Activated CD4-positive, alpha-beta memory T cell treated with anti-CD3 and anti-CD28 coated beads, Interleukin-2, amount 10 ng/mL, durations not matched to agents 7 days and 5 days (primary cell): Measurements from ENCODE around the gene PROK2. TPM values are rescaled to one million over a fixed set of nuclear protein-coding genes. Genes with fewer than 3 reads are reported as not detected.

Experiments used
- CTCF ChIA-PET: fragments of 350-600 bp; sonication (Branson Sonifier 250); formaldehyde crosslinking; loops from one replicate; lab custom pipeline; 2021; ENCODE audit warnings: antibody characterized with exemption, inconsistent platforms; lab: Charles Lee
- POLR2A ChIA-PET: fragments of 350-600 bp; sonication (Branson Sonifier 250); formaldehyde crosslinking; loops from one replicate; lab custom pipeline; 2021; ENCODE audit warnings: antibody characterized with exemption; lab: Charles Lee
- DNase-seq: peaks from one replicate; pipeline ENCODE4 v3.0.0-alpha.2; 2020
- H3K27ac Mint-ChIP-seq: one replicate; pipeline ENCODE4 v1.8.0; 2021; ENCODE audit warnings: mild to moderate bottlenecking, mixed read lengths
- H3K27me3 Mint-ChIP-seq: one replicate; pipeline ENCODE4 v1.8.0; 2021; ENCODE audit warnings: mixed read lengths
- H3K36me3 Mint-ChIP-seq: one replicate; pipeline ENCODE4 v1.8.0; 2021; ENCODE audit warnings: low read depth, mixed read lengths
- H3K4me1 Mint-ChIP-seq: one replicate; pipeline ENCODE4 v1.8.0; 2021; ENCODE audit warnings: mixed read lengths
- H3K4me3 Mint-ChIP-seq: one replicate; pipeline ENCODE4 v1.8.0; 2021; ENCODE audit warnings: mild to moderate bottlenecking, mixed read lengths
- H3K9me3 Mint-ChIP-seq: one replicate; pipeline ENCODE4 v1.8.0; 2021; ENCODE audit warnings: mixed read lengths
- total RNA-seq, 2 experiments: library from RNA; stranded (reverse); gene quantifications; one replicate each; pipeline ENCODE4 v1.2.3, GENCODE V29; 2021

Gene PROK2
- total RNA-seq, 2 experiments from 2014 or later: 2.5 to 2.8 TPM

DNA sequence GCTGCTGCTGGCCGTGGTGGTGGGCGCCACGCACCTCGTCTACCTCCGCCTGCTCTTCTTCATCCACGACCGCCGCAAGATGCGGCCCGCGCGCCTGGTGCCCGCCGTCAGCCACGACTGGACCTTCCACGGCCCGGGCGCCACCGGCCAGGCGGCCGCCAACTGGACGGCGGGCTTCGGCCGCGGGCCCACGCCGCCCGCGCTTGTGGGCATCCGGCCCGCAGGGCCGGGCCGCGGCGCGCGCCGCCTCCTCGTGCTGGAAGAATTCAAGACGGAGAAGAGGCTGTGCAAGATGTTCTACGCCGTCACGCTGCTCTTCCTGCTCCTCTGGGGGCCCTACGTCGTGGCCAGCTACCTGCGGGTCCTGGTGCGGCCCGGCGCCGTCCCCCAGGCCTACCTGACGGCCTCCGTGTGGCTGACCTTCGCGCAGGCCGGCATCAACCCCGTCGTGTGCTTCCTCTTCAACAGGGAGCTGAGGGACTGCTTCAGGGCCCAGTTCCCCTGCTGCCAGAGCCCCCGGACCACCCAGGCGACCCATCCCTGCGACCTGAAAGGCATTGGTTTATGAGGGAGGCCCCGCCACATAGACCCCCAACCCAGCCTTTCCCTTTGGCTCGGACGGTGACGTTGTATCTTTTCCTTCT, 30.2 kb downstream of the PROK2 start:
- peaks cover 3% of the 10 kb centered on the region for H3K36me3 Mint-ChIP-seq
- H3K4me3 Mint-ChIP-seq: peak overlapping the region; percentile 57
- CTCF ChIA-PET: interaction anchor here (0.6 to 0.7 kb wide), 2 partner anchors 18 to 589 kb away, joined by 4 read pairs; no protein-coding TSS in a partner anchor
- POLR2A ChIA-PET: interaction anchor here (0.8 to 1.2 kb wide), 3 partner anchors 24 to 31 kb away, joined by 3 read pairs; partner anchors contain the start of gene PROK2
- DNase-seq: no peak
- peaks cover 9% of the 10 kb centered on the region for H3K4me1 Mint-ChIP-seq
- H3K9me3 Mint-ChIP-seq: no peaks in the 10 kb centered on the region
- peaks cover 52% of the 10 kb centered on the region for H3K27me3 Mint-ChIP-seq
- H3K27ac Mint-ChIP-seq: no peak overlapping the region

DNA sequence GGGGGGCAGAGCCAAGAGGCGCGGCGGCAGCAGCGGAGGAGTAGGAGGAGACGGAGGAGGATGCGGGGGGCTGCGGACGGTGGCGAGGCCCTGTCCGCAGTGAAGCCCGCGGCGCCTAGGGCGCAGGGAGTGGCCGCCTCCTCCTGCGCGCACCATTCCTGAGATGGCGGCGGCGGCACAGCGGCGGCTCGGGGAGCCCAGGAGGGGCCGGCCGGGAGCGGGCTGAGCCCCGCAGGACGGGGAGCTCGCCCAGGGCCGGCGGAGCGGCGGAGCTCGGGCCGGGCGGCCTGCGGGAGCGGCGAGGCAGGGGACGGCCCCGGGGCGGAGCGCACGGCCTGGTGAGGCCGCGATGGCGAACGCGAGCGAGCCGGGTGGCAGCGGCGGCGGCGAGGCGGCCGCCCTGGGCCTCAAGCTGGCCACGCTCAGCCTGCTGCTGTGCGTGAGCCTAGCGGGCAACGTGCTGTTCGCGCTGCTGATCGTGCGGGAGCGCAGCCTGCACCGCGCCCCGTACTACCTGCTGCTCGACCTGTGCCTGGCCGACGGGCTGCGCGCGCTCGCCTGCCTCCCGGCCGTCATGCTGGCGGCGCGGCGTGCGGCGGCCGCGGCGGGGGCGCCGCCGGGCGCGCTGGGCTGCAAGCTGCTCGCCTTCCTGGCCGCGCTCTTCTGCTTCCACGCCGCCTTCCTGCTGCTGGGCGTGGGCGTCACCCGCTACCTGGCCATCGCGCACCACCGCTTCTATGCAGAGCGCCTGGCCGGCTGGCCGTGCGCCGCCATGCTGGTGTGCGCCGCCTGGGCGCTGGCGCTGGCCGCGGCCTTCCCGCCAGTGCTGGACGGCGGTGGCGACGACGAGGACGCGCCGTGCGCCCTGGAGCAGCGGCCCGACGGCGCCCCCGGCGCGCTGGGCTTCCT, 31.0 kb downstream of the PROK2 start, which contains the start of gene GPR27:
Gene GPR27 (plus strand): TSS at position 155 of the 909 bp plus-strand sequence. CDS start 195 bp downstream, at position 350.
- Mint-ChIP-seq H3K4me1 (peaks cover 9% of the 10 kb centered on the region), H3K27ac (no peak within 1 kb of the TSS), H3K4me3 (peak within 1 kb of the TSS; percentile 57), H3K27me3 (peaks cover 50% of the 10 kb centered on the region), H3K36me3 (peaks cover 3% of the 10 kb centered on the region), H3K9me3 (no peaks in the 10 kb centered on the region)
- ChIA-PET CTCF (no interaction called here), POLR2A (interaction anchor here (0.8 to 1.2 kb wide), 3 partner anchors 24 to 32 kb away, joined by 3 read pairs; partner anchors contain the start of gene PROK2)
- peak; percentile 26 for DNase-seq

DNA sequence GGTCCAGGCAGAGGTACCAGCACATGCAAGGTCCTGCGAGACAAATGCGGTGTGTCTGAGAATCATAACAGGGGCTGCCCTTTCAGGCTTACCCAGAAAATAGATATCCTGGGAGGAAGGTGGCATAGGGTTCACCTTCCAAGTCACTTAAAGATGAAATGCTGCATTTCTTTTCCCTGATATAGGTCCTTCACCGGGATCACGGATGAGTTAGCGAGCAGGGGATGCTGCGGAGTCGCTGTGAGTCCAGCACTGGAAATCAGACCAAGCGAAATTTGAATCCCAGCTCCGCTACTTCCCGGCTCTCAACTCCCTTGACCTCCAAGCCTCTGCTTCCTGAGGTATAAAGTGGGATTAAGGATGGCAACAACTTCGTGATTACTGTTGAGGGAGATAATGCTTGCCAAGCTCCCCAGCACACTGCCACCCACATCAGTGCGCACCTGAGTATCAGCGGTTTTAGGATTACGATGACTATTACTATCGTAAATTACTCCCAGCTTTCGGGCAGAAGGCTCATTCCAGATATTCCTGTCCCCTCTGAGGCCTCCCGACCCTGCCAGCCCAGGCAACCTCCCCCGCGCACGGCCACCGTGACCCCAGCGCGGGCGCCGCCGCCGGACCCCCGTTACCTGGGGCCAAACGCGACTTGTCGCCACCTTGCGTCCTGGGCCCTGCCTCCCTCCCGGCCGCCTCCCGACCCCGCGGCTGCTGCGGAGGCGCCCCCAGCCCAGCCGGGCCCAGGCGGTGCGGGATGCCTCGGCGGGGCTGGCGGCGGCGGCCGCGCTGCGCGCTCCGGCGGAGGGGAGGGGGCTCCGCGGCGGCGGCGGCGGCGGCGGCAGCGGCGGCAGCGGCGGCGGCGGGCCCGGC, 31.9 kb downstream of the PROK2 start:
- Mint-ChIP-seq H3K27ac (no peak overlapping the region), H3K36me3 (peaks cover 3% of the 10 kb centered on the region), H3K4me1 (peaks cover 9% of the 10 kb centered on the region), H3K9me3 (no peaks in the 10 kb centered on the region), H3K4me3 (peak overlapping the region; percentile 57), H3K27me3 (peaks cover 55% of the 10 kb centered on the region)
- ChIA-PET CTCF (no interaction called here), POLR2A (interaction anchor here (1.2 kb wide), 1 partner anchor 32 kb away, joined by 3 read pairs; the partner anchor contains the start of gene PROK2)
- DNase-seq: no peak

DNA sequence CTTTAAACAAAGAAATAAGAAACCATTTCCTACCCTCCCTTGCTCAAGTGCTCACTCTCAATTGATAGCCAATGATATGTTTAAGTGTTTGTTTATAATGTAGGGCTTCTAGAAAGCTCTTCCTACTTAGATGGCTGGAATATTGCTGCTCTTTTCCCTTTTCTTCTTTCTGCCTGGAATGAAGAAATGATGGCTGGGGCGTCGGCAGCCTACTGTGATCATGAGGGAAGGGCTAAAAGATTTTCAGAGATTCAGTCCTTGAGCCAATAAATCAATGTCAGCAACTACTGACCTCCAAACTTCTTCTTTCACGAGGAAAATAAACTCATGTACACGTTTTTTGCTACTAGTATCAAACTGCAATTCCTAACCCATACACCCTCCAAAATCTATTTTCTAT, 33.3 kb downstream of the PROK2 start:
- Mint-ChIP-seq H3K4me1 (peaks cover 9% of the 10 kb centered on the region), H3K27ac (no peak overlapping the region), H3K27me3 (peaks cover 44% of the 10 kb centered on the region), H3K36me3 (peaks cover 3% of the 10 kb centered on the region), H3K4me3 (no peak overlapping the region), H3K9me3 (no peaks in the 10 kb centered on the region)
- POLR2A ChIA-PET: no interaction called here
- no peak for DNase-seq
- CTCF ChIA-PET: no interaction called here

DNA sequence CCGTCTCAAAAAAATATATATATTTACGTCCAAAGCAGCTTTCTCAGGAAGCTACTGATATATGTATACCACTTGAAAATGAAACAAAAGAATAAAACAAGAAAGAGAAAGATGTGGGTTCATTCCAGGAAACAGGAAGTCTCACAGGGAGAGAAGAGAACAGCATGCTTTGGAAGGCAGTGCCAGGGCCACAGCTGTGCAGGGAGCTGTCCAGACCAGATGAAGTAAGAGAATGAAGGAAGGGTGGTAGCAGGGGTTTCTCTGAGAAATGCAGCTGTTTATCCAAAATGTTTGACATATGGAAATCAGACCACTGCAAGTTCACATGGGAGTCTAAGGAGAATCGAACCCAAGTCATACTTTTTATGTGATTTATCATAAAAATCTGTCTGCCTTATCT, 40.2 kb downstream of the PROK2 start:
- H3K9me3 Mint-ChIP-seq: peaks cover 34% of the 10 kb centered on the region
- H3K4me3 Mint-ChIP-seq: no peak overlapping the region
- peaks cover 24% of the 10 kb centered on the region for H3K27me3 Mint-ChIP-seq
- peaks cover 9% of the 10 kb centered on the region for H3K36me3 Mint-ChIP-seq
- no peak overlapping the region for H3K27ac Mint-ChIP-seq
- ChIA-PET CTCF (no interaction called here), POLR2A (no interaction called here)
- no peaks in the 10 kb centered on the region for H3K4me1 Mint-ChIP-seq
- no peak for DNase-seq

DNA sequence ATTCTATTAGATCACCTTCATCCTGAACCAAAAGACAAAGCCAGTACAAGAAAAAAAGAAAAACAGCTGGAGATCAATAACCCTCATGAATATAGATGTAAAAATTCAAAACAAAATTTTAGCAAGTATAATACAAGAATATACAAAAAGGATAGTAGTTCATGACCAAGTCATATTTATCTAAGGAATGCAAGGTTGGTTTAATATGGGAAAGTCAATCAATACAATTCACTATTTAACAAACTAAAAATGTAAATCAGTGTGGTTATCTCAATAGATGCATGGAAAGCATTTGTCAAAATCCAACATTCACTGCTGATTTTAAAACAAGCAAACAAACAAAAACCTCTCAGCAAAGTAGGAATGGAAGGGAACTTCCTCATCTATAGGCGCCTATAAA, 42.3 kb downstream of the PROK2 start:
- Mint-ChIP-seq H3K4me3 (no peak overlapping the region), H3K27me3 (peaks cover 33% of the 10 kb centered on the region), H3K4me1 (no peaks in the 10 kb centered on the region), H3K36me3 (peaks cover 9% of the 10 kb centered on the region), H3K27ac (no peak overlapping the region), H3K9me3 (peaks cover 35% of the 10 kb centered on the region)
- POLR2A ChIA-PET: no interaction called here
- CTCF ChIA-PET: interaction anchor here (1.2 kb wide), 1 partner anchor 12 kb away, joined by 3 read pairs; no protein-coding TSS in a partner anchor
- DNase-seq: no peak

DNA sequence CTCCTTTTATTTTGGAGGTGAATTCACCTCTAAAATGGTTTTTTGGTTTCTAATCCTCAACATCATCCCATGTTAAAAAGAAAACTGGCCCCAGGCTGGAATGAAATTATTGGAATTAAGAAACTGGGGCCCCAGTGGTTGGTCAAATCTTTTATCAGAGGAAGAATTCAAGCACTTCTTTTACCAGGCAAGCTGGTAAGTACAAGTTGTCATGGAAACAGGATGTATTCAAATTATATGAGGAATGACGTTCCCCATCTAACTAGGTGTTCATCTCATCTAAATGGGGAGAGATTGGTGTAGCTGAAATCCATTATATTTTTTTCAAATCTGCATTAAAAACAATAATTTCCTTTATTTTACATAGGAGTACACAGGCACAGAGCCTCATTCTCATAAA, 50.1 kb downstream of the PROK2 start:
- no peak overlapping the region for H3K4me3 Mint-ChIP-seq
- H3K27ac Mint-ChIP-seq: no peak overlapping the region
- peaks cover 37% of the 10 kb centered on the region for H3K27me3 Mint-ChIP-seq
- H3K4me1 Mint-ChIP-seq: peaks cover 15% of the 10 kb centered on the region
- ChIA-PET POLR2A (no interaction called here), CTCF (no interaction called here)
- peaks cover 2% of the 10 kb centered on the region for H3K9me3 Mint-ChIP-seq
- DNase-seq: no peak
- no peaks in the 10 kb centered on the region for H3K36me3 Mint-ChIP-seq

DNA sequence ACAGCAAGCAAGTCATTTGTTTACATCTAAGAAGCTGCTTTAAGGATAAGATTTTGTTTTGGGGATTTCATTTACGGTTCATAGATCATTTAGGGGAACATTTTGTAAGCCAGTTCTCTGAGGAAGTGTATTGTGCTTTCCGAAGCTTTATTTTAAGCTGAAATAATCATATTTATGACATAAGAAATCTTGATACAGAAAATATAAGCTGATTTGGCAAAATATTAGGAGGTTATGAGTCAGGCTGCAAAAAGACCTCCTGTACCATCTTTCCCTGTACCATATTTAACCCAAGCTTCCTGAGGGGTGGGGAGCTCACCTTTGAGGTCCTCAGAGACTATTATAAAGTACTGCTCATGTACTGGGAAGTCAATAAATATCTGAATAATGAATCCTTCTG, 51.6 kb downstream of the PROK2 start:
- no peak overlapping the region for H3K4me3 Mint-ChIP-seq
- no peaks in the 10 kb centered on the region for H3K9me3 Mint-ChIP-seq
- peaks cover 28% of the 10 kb centered on the region for H3K4me1 Mint-ChIP-seq
- peaks cover 28% of the 10 kb centered on the region for H3K27me3 Mint-ChIP-seq
- no peaks in the 10 kb centered on the region for H3K36me3 Mint-ChIP-seq
- DNase-seq: no peak
- ChIA-PET CTCF (interaction anchor here (0.9 to 2.0 kb wide), 4 partner anchors 9 to 1089 kb away, joined by 3 to 5 read pairs (median 4); partner anchors contain the start of gene EIF4E3), POLR2A (no interaction called here)
- no peak overlapping the region for H3K27ac Mint-ChIP-seq

DNA sequence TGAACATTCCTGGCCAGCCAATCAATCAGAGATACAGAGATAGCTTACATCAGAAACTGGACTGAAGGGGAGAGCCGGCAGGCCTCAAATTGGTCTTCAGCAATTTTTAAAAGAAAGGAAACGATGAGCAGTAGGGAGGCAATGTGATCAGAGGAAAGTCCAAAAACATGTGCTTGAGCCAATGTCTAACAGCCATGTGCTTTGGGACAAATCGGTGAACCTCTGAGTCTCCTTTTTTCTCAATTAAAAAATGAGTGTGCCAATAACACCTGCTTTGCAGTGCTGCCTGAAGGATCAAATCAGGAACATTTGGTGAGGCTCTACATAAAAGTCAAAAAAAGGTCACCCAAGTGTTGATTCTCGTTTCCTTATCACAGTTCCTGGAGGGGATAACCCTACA, 52.3 kb downstream of the PROK2 start:
- POLR2A ChIA-PET: no interaction called here
- peaks cover 21% of the 10 kb centered on the region for H3K27me3 Mint-ChIP-seq
- H3K4me1 Mint-ChIP-seq: peaks cover 30% of the 10 kb centered on the region
- H3K4me3 Mint-ChIP-seq: no peak overlapping the region
- no peak overlapping the region for H3K27ac Mint-ChIP-seq
- H3K36me3 Mint-ChIP-seq: no peaks in the 10 kb centered on the region
- DNase-seq: no peak
- H3K9me3 Mint-ChIP-seq: no peaks in the 10 kb centered on the region
- CTCF ChIA-PET: interaction anchor here (0.6 to 2.0 kb wide), 4 partner anchors 8 to 364 kb away, joined by 3 to 5 read pairs (median 4); partner anchors contain the start of gene EIF4E3

DNA sequence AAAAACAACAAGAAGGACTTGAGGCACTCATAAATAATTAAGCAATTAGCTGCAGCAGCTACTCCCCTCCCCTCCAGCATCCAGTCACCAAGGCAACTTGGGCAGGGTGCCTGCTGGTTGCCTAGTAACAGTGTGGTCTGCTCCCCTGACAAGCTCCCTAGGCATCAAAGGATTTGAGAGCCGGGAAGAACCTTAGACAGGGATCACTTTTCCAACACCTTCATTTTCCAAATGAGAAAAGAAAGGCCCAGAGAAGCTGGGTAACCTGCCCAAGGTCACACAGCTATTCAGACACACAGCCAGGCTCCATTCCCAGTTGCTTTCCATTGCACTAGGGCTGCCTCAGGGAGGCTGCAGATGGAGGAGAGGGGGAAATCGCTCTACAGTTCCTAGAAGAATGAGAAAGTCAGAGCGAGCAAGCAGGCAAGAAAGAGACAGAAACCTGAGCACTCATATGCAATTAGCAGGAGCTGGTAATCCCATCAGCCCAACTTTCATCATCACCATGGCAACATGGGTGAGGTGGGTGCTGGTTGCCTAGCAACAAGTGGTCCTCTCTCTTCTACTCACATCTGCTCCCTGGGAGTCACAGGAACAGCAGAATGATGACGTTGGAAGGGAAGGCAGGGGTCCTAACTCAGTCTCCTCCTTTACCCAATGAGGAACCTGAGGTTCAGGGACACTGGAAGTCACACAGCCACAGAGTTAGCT, 56.2 kb downstream of the PROK2 start:
- ChIA-PET CTCF (interaction anchor here (0.7 to 3.0 kb wide), 10 partner anchors 10 to 147 kb away, joined by 3 to 49 read pairs (median 8); no protein-coding TSS in a partner anchor), POLR2A (interaction anchor here (1.5 kb wide), 1 partner anchor 12 kb away, joined by 3 read pairs; no protein-coding TSS in a partner anchor)
- no peaks in the 10 kb centered on the region for H3K27me3 Mint-ChIP-seq
- H3K4me3 Mint-ChIP-seq: no peak overlapping the region
- H3K4me1 Mint-ChIP-seq: peaks cover 46% of the 10 kb centered on the region
- no peak for DNase-seq
- H3K27ac Mint-ChIP-seq: no peak overlapping the region
- no peaks in the 10 kb centered on the region for H3K9me3 Mint-ChIP-seq
- H3K36me3 Mint-ChIP-seq: peaks cover 13% of the 10 kb centered on the region

DNA sequence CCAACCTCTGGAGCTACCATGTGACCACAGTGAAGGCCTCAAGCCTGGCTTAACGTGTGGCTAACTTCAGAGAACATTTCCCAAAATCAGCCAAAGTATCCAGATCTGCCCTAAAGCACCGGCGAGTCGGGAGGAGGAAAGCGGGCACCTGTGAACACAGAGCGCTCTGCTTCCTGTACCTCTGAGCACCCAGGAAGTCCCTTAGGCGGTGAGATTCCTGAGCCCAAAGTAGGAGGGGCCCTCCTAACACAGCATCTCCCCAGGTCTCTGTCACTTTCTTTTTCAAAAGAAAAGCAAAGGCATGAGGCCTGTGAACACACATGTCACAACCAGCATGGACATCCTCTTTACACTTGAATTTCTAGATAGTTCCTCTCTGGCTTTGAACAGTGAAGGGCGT, 58.8 kb downstream of the PROK2 start:
- peak; percentile 59 for DNase-seq
- ChIA-PET CTCF (interaction anchor here (0.7 to 1.6 kb wide), 2 partner anchors 15 to 149 kb away, joined by 3 to 13 read pairs; no protein-coding TSS in a partner anchor), POLR2A (interaction anchor here (0.7 to 2.0 kb wide), 3 partner anchors 15 to 721 kb away, joined by 3 to 7 read pairs (median 3); no protein-coding TSS in a partner anchor)
- H3K9me3 Mint-ChIP-seq: no peaks in the 10 kb centered on the region
- peak overlapping the region; percentile 94 for H3K4me3 Mint-ChIP-seq
- H3K36me3 Mint-ChIP-seq: peaks cover 24% of the 10 kb centered on the region
- H3K27ac Mint-ChIP-seq: peak overlapping the region; percentile 91
- no peaks in the 10 kb centered on the region for H3K27me3 Mint-ChIP-seq
- peaks cover 69% of the 10 kb centered on the region for H3K4me1 Mint-ChIP-seq
